SK-N-MC (cell line): ENCODE results near the gene NOD2.
A peak's percentile ranks its signal among the peaks of the same experiment; 100 is the strongest.

Experiments
- DNase-seq: peaks from one replicate; pipeline ENCODE4 v3.0.0-alpha.2; 2011; ENCODE audit warnings: low read depth, low spot score
- H3K27ac ChIP-seq: fragments of 200-600 bp; sonication (generic); 2 replicates; pipeline ENCODE4 v1.5.1; 2016; ENCODE audit warnings: mixed run types
- H3K36me3 ChIP-seq: fragments of 200-600 bp; sonication (generic); 2 replicates; pipeline ENCODE4 v1.6.1; 2017; ENCODE audit warnings: antibody characterized with exemption, low read length, mixed read lengths; ENCODE audit not compliant: insufficient read depth
- H3K4me3 ChIP-seq: fragments of 200-600 bp; sonication (generic); 2 replicates; pipeline ENCODE4 v1.5.1; 2016
- H3K9ac ChIP-seq: fragments of 200-600 bp; sonication (generic); 2 replicates; pipeline ENCODE4 v1.8.0; 2017; ENCODE audit warnings: mixed run types, mixed read lengths; ENCODE audit not compliant: insufficient read length
- H3K9me3 ChIP-seq: fragments of 200-600 bp; sonication (generic); 2 replicates; pipeline ENCODE4 v1.6.1; 2017; ENCODE audit warnings: low read depth, mild to moderate bottlenecking, antibody characterized with exemption, low read length, moderate library complexity, mixed read lengths
- EZH2 ChIP-seq: fragments of 200-600 bp; sonication (generic); IDR thresholded peaks from one replicate; pipeline ENCODE4 v1.6.1; 2017; ENCODE audit warnings: antibody characterized with exemption
- FOXP2 ChIP-seq: optimal IDR thresholded peaks from 2 replicates; pipeline ENCODE3; 2011; ENCODE audit warnings: mild to moderate bottlenecking, moderate library complexity; ENCODE audit not compliant: insufficient read depth; ENCODE audit errors: extremely low read length, control extremely low read depth
- POLR2AphosphoS5 ChIP-seq: IDR thresholded peaks from 2 replicates; pipeline ENCODE4 v1.6.1; 2012; ENCODE audit warnings: mild to moderate bottlenecking, low read depth, low read length, borderline replicate concordance

The NOD2 gene

DNA sequence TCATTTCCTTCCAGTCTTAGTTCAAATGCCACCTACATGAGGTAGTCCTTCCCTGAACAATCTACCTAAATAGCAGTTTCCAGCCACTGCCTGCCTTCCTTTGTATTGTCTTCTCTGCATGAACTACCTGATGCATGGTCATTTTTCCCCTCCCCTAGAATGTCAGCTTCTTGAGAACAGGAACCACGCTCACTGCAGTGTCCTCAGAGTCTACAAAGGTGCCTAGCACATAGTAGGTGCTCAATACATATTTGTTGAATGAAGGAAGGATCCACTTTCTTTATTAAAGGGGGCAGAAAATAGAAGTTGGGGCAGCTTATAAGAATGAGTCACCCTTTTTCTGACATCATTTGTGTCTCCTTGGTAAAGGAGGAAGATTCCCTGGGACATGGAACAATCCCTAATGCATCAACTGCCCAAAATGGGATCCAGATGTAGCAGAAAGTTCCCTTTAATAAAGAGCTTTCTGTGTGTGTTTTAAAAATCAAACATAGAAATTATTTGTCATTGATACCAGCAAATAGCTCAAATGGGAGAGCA is 44.1 kb downstream of the NOD2 start:
- H3K27ac ChIP-seq: no peak overlapping the region
- H3K9me3 ChIP-seq: no peaks in the 10 kb centered on the region
- no peak overlapping the region for H3K9ac ChIP-seq
- no peak for DNase-seq
- TF ChIP-seq FOXP2 (no peak), POLR2AphosphoS5 (no peak), EZH2 (no peak)
- no peaks in the 10 kb centered on the region for H3K36me3 ChIP-seq
- H3K4me3 ChIP-seq: no peak overlapping the region

GRCh38 chr16:50739031-50739430 is 45.6 kb downstream of the NOD2 start:
- DNase-seq: no peak
- Histone ChIP-seq H3K4me3 (no peak overlapping the region), H3K9ac (no peak overlapping the region), H3K36me3 (no peaks in the 10 kb centered on the region), H3K9me3 (no peaks in the 10 kb centered on the region), H3K27ac (no peak overlapping the region)
- TF ChIP-seq FOXP2: no peak

DNA sequence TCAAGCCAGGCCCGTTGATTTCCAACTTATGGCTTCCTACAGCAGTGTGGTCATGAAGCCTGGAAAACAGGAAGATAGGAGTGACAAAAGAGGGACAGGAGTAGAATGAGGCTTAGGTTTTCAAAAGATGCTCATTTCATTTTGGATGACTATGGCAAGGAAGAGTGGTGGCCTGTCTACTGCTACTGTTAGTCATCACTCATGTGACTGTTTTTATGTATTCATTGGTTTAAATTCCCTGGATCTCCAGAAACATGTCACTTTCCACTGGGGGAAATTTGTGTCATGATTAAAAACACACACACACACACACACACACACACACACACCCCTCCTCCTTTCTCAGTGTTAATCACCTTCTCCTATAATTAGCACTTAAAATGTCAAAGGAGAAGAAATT is 47.3 kb downstream of the NOD2 start:
- Histone ChIP-seq H3K9ac (no peak overlapping the region), H3K27ac (no peak overlapping the region), H3K4me3 (no peak overlapping the region), H3K9me3 (no peaks in the 10 kb centered on the region), H3K36me3 (no peaks in the 10 kb centered on the region)
- DNase-seq: no peak
- TF ChIP-seq FOXP2: no peak
- no peak for TF ChIP-seq EZH2
- TF ChIP-seq POLR2AphosphoS5: no peak

DNA sequence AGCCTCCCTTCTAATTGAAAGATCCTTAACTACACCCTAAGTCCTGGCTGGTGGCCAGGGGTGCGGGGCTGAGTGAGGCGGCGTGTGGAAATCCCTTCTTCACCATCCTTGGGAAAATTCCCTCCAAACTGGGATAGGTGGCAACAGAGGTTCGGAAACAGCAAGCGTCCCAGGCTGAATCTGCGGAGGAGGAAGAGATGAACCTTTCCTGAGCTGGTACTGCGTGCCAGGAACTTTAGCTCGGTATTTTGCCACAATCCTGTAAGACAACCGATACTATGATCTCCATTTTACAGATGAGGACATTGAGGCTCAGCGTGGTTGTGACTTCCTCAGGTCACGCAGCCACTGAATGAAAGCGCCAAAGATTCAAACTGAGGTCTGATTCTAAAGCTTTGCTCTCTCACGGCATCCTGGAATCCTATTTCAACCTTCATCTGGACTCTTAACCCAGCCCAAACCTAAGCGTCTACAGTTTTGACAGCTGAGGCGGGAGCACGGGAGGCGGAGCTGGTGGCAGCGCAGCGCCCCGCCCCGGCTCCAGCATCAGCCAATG is 47.9 kb downstream of the NOD2 start:
- no peak for TF ChIP-seq FOXP2
- no peak for TF ChIP-seq POLR2AphosphoS5
- TF ChIP-seq EZH2: no peak
- DNase-seq: no peak
- H3K9ac ChIP-seq: no peak overlapping the region
- no peaks in the 10 kb centered on the region for H3K36me3 ChIP-seq
- H3K27ac ChIP-seq: no peak overlapping the region
- H3K9me3 ChIP-seq: no peaks in the 10 kb centered on the region
- peak overlapping the region; percentile 53 for H3K4me3 ChIP-seq

- H3K9ac ChIP-seq: peak within 1 kb of the TSS; percentile 29
- DNase-seq: peak; percentile 50
- TF ChIP-seq POLR2AphosphoS5: no peak
- TF ChIP-seq EZH2: no peak
- TF ChIP-seq FOXP2: no peak
- no peaks in the 10 kb centered on the region for H3K9me3 ChIP-seq
- no peaks in the 10 kb centered on the region for H3K36me3 ChIP-seq
- no peak within 1 kb of the TSS for H3K27ac ChIP-seq
- H3K4me3 ChIP-seq: peak within 1 kb of the TSS; percentile 73
Observed at GRCh38 chr16:50741781-50742575, 48.6 kb downstream of the NOD2 start, which contains the start of gene CYLD. Gene CYLD, plus strand, starts transcription at chr16:50742086. Its CDS starts 7,613 bp downstream, at chr16:50749699.

GRCh38 chr16:50742576-50743200 is 49.3 kb downstream of the NOD2 start:
- H3K27ac ChIP-seq: no peak overlapping the region
- H3K4me3 ChIP-seq: peak overlapping the region; percentile 73
- TF ChIP-seq FOXP2 (no peak), EZH2 (no peak), POLR2AphosphoS5 (no peak)
- no peak for DNase-seq
- no peaks in the 10 kb centered on the region for H3K9me3 ChIP-seq
- peak overlapping the region; percentile 29 for H3K9ac ChIP-seq
- H3K36me3 ChIP-seq: no peaks in the 10 kb centered on the region

DNA sequence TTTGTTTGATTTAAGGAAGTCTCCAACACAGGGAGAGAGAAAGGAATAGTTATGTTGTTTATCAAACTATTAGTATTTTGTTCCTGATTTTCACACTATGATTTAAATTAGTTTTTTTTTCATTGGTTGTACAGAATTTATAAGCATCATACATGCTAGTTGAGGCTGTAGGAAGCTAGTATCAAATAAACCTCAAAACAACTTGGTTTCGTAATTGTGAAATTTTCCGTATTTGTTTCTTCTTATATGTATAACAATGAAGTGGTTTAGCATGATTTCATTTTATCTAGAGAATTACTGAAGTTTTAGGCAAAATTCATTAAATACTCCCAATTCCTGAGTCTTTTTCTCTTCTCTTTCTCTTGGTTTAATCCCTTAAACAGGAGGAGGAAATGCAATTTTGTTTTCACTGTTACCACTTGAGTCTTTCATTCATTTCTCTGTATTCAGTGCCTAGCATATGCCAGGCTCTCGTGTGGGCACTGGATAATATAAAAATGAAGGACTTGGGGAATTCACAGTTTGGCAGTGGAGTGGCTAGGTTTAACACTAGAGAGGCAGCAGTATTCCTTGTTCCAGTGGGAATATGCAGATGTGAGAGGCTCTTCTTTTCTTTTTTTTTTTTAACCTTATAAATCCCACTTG is 50.3 kb downstream of the NOD2 start:
- TF ChIP-seq EZH2: no peak
- TF ChIP-seq POLR2AphosphoS5: no peak
- no peak for TF ChIP-seq FOXP2
- DNase-seq: no peak
- H3K36me3 ChIP-seq: no peaks in the 10 kb centered on the region
- no peak overlapping the region for H3K9ac ChIP-seq
- no peaks in the 10 kb centered on the region for H3K9me3 ChIP-seq
- H3K4me3 ChIP-seq: no peak overlapping the region
- no peak overlapping the region for H3K27ac ChIP-seq

DNA sequence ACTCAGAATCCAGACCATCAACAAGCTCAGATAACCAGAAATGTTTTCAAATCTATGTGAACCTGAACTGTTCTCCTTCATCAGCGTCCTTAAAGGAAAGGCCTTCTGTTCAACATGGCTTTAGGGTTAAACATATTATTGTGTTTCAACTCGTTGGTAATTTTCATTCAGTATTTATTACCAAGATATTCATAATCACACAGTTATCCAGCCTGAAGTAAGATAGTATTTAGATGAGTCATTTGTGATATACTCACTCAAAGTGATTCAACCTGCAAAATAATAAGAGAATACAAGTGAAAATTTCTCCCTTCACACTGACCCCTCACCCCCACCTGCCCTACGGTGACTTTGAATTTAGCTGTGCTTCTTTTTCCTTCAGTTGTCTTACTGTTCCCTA is 51.5 kb downstream of the NOD2 start:
- H3K27ac ChIP-seq: no peak overlapping the region
- no peak overlapping the region for H3K9ac ChIP-seq
- no peaks in the 10 kb centered on the region for H3K9me3 ChIP-seq
- H3K4me3 ChIP-seq: no peak overlapping the region
- H3K36me3 ChIP-seq: no peaks in the 10 kb centered on the region
- TF ChIP-seq FOXP2 (no peak), POLR2AphosphoS5 (no peak), EZH2 (no peak)
- no peak for DNase-seq
